GM23248 (cell line): Measurements from ENCODE around the gene MTG2.

Source experiments
- EZH2 ChIP-seq: fragments of 200-600 bp; sonication (generic); IDR thresholded peaks from 2 replicates; pipeline ENCODE4 v1.6.1; 2018; ENCODE audit warnings: antibody characterized with exemption, mild to moderate bottlenecking; ENCODE audit not compliant: insufficient read depth, poor library complexity, severe bottlenecking
- EZH2phosphoT487 ChIP-seq: fragments of 200-600 bp; sonication (generic); IDR thresholded peaks from 2 replicates; pipeline ENCODE4 v1.6.1; 2018; ENCODE audit warnings: antibody characterized with exemption, moderate library complexity, mild to moderate bottlenecking, low read depth; ENCODE audit not compliant: insufficient read depth

DNA sequence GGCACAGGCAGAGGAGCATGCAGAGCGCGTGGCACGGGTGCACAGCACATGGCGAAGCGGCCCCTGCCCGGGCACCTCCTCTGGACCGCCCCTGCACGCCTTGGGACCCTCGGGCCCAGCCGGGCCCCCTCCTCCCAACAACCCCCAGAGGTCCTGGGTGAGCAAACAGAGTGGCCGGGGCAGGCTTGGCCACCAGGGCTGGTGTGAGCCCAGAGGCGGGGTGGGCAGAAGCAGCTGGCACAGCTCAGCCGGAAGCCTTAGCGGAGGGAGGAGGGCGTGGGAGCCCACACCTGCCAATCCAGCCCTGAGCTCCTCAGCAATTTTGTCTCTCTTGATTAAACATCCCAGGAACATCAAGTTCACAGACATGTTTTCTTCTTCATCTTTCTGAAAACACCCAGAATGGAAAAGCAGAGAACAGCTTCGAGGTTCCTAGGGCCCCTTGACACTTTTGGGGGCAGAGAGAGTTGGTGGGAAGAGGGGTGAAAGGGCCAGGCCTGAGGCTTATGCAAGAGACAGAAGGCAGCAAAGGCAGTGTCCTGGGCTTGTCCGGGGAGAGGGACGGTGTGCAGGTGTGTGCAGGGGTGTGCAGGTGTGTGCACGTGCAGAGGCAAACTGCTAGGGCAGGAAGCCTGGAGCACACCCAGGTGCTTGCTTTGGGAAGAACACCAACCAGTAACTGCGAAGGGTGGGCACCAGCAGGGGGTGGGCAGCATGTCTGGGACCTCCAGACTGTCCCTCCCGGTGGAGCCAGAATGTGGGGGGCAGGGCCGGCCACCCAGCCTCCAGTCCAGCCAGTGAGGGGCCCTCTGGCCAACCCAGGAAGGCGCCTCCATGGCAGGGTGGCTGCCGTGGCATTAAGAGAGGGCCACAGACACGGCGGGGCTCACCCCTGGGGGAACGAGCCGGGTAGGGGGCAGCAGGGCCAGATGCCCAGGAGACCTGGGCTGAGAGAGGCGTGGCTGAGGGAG, 32.5 kb downstream of the MTG2 start:
- TF ChIP-seq EZH2 (no peak), EZH2phosphoT487 (no peak)
